Astrocyte of the spinal cord (primary cell): Measurements from ENCODE around the gene PIH1D2.

Experiments used
- DNase-seq: peaks from one replicate; pipeline ENCODE4 v3.0.0; 2011; ENCODE audit warnings: low read depth, low spot score
- H3K4me3 ChIP-seq: 2 replicates; pipeline ENCODE4 v1.5.1; 2011; ENCODE audit warnings: low read depth, mild to moderate bottlenecking, low read length, moderate library complexity
- CTCF ChIP-seq: IDR thresholded peaks from 2 replicates; pipeline ENCODE4 v1.5.1; 2012; ENCODE audit warnings: low read depth, mild to moderate bottlenecking, low read length, inconsistent platforms
- in situ Hi-C: cut with HindIII; loops from 2 replicates; pipeline ENCODE4 v1.10.0; 2017; ENCODE audit warnings: low sequenced_read_pairs

Gene PIH1D2

GRCh38 chr11:112024773-112025678 is 48.8 kb downstream of the PIH1D2 start, which contains the start of gene DLAT:
Gene DLAT, plus strand, starts transcription at chr11:112025408. Its CDS starts 65 bp downstream, at chr11:112025473.
- peak; percentile 74 for DNase-seq
- in situ Hi-C loops, result no loop called here
- no peak for TF ChIP-seq CTCF
- peak within 1 kb of the TSS; percentile 90 for H3K4me3 ChIP-seq

- in situ Hi-C loops, result no loop called here
- no peak for TF ChIP-seq CTCF
- H3K4me3 ChIP-seq, result peak overlapping the region; percentile 90
- no peak for DNase-seq
Observed at GRCh38 chr11:112024178-112024772, 49.5 kb downstream of the PIH1D2 start.

- H3K4me3 ChIP-seq, result no peak overlapping the region
- TF ChIP-seq CTCF, result no peak
- DNase-seq, result no peak
- in situ Hi-C loops, result no loop called here
Observed at GRCh38 chr11:112023104-112023503, 50.7 kb downstream of the PIH1D2 start.

- TF ChIP-seq CTCF, result no peak
- in situ Hi-C loops, result no loop called here
- no peak overlapping the region for H3K4me3 ChIP-seq
- DNase-seq, result no peak
Observed at GRCh38 chr11:112019066-112019465, 54.8 kb downstream of the PIH1D2 start.
